Mucosa of descending colon (tissue), 3 donors: ENCODE measurements around the gene SDCCAG8. TPM values are rescaled to one million over a fixed set of nuclear protein-coding genes. Genes with fewer than 3 reads are reported as not detected.

Experiments used
- ATAC-seq: fragments of 200-7000 bp; cut with Tn5 transposase; one replicate; pipeline ENCODE4 v1.9.1; 2020; ENCODE audit warnings: mild to moderate bottlenecking, moderate library complexity
- DNase-seq, 3 donors: peaks; one replicate each; pipeline ENCODE4 v3.0.0-alpha.2; 2020
- H3K36me3 ChIP-seq: fragments of 200-600 bp; one replicate; pipeline ENCODE4 v1.8.0; 2021; ENCODE audit warnings: low read depth, mild to moderate bottlenecking
- H3K4me1 ChIP-seq: fragments of 200-600 bp; one replicate; pipeline ENCODE4 v1.8.0; 2021; ENCODE audit warnings: low read depth, mild to moderate bottlenecking
- H3K4me3 ChIP-seq: fragments of 200-600 bp; one replicate; pipeline ENCODE4 v1.8.0; 2021; ENCODE audit warnings: mild to moderate bottlenecking
- H3K9me3 ChIP-seq: fragments of 200-600 bp; one replicate; pipeline ENCODE4 v1.8.0; 2021; ENCODE audit warnings: mild to moderate bottlenecking
- intact Hi-C, 2 donors: fragments of 100-400 bp; cut with DNase I in 1 of 2; cut with micrococcal nuclease in 1 of 2; formaldehyde crosslinking; loops; one replicate each; pipeline versions ENCODE4 v1.11.0 to v1.11.1; 2022; cut with DNase I, micrococcal nuclease
- total RNA-seq, 3 donors: library from RNA; stranded (reverse); fragmentation: NEBNext Ultra II Directional in 2 of 3; extraction: Animal tissue kit (Norgen Biotek cat#: 25700) in 2 of 3; gene quantifications; one replicate each; pipeline versions ENCODE4 v1.2.1 to v1.2.4, GENCODE V29; 2021 to 2023
- TF ChIP-seq, protein P1 (sequence below): fragments of 200-600 bp; IDR thresholded peaks from one replicate; pipeline ENCODE4 v1.8.0; 2022; ENCODE audit warnings: antibody characterized with exemption, mild to moderate bottlenecking
- donor health status: DM: no; HTN: no; CAD: no; lungs with moderate emphysema.
- donor health status: DM: no; HTN: no; CAD: no.
- donor health status: DM: no; HTN: yes; CAD: no.

The SDCCAG8 gene
- total RNA-seq, 3 donors from 2014 or later: 22.1 to 37.5 (median 34.1) TPM

DNA sequence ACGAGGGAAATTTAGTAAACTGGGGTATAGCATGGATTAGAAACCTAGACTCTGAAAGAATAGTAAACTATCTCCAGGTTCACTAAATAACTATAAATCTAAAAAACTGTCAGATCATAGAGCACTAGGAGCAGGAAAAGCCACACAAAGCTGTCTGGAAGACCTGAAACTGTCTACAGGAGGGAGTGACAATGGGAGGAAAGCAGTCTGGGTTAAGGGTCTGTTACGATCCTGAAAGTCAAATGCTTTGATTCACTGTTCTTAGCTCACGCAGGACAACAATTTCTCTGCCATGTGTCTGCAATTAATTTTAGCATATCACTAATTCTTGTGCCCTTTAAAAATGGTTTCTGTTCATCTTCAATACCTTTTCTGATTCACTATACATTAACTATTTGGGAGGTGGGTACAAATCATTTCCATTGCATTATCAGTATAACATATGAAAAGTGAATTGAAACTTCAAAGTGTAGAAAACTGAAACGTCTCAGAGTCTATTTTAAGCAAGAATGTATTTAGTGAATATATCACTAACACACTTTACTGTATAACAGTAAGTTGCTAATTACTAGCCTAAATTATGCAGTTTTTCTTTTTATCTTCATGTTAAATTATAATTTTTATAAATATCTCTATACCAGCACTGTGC lies 19.1 kb upstream of the SDCCAG8 start:
- peaks cover 7% of the 10 kb centered on the region for H3K9me3 ChIP-seq
- ATAC-seq (no peak), DNase-seq (no peak)
- no peaks in the 10 kb centered on the region for H3K36me3 ChIP-seq
- intact Hi-C loops: no loop called here
- TF ChIP-seq, protein P1, sequence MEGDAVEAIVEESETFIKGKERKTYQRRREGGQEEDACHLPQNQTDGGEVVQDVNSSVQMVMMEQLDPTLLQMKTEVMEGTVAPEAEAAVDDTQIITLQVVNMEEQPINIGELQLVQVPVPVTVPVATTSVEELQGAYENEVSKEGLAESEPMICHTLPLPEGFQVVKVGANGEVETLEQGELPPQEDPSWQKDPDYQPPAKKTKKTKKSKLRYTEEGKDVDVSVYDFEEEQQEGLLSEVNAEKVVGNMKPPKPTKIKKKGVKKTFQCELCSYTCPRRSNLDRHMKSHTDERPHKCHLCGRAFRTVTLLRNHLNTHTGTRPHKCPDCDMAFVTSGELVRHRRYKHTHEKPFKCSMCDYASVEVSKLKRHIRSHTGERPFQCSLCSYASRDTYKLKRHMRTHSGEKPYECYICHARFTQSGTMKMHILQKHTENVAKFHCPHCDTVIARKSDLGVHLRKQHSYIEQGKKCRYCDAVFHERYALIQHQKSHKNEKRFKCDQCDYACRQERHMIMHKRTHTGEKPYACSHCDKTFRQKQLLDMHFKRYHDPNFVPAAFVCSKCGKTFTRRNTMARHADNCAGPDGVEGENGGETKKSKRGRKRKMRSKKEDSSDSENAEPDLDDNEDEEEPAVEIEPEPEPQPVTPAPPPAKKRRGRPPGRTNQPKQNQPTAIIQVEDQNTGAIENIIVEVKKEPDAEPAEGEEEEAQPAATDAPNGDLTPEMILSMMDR: no peak
- H3K4me3 ChIP-seq: no peak overlapping the region
- no peaks in the 10 kb centered on the region for H3K4me1 ChIP-seq

DNA sequence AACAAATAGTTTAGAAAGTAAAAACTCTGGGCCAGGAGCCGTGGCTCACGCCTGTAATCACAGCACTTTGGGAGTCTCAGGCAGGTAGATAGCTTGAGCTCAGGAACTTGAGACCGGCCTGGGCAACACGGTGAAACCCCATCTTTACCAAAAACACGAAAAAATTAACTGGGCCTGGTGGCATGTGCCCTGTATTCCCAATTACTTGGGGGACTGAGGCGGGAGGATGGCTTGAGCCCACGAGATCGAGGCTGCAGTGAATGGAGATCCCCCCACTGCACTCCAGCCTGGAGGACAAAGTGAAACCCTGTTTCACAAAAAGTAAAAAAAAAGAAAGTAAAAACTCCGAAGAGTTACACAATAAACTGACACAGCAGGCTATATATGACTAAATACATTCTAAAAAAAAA lies 11.4 kb upstream of the SDCCAG8 start:
- Histone ChIP-seq H3K9me3 (no peaks in the 10 kb centered on the region), H3K4me3 (no peak overlapping the region), H3K36me3 (no peaks in the 10 kb centered on the region), H3K4me1 (no peaks in the 10 kb centered on the region)
- DNase-seq: no peak
- no peak for ATAC-seq
- intact Hi-C loops: no loop called here
- TF ChIP-seq, protein P1: no peak

DNA sequence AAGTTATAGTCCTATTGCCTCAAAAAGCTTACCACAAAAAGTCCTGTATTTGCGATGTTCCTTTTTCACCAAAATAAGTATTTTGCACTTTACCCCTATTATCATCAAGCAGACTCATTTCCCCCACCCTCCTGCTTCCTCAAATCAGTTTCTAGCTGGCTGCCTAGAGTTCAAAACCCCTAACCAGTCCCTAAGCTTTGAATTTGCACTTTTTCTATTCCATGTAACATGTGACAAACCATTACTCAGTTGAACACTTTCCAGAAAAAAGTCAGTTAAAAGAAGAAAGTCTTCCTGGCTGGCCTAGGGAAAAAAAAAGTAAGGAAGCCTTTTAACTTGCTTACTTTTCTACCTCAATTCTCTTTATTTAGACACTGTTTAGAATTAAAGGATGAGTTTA lies 8.9 kb upstream of the SDCCAG8 start:
- TF ChIP-seq, protein P1: no peak
- DNase-seq (no peak), ATAC-seq (peak; percentile 22)
- Histone ChIP-seq H3K4me1 (no peaks in the 10 kb centered on the region), H3K9me3 (no peaks in the 10 kb centered on the region), H3K4me3 (no peak overlapping the region), H3K36me3 (no peaks in the 10 kb centered on the region)
- intact Hi-C loops: no loop called here

DNA sequence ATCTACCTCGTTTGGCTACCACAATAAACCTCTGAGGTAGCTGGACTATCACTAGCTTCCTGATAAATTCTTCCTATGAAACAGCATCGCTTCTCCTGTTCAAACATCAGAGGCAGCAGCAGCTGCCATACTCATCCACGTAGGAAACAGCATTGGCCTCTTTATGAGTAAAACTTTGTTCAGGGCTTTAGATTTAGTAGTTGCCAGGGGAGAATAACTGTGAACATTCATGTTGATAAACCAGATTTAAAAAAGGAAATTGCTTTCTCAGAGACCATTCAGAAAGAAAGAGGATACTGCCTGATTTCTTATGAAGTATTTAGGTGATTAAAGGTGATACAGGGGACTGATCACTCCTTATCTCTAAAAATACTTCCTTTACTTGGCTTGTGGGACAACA lies 7.9 kb upstream of the SDCCAG8 start:
- H3K4me1 ChIP-seq: no peaks in the 10 kb centered on the region
- ATAC-seq (no peak), DNase-seq (no peak)
- H3K4me3 ChIP-seq: no peak overlapping the region
- no peaks in the 10 kb centered on the region for H3K36me3 ChIP-seq
- intact Hi-C loops: no loop called here
- no peaks in the 10 kb centered on the region for H3K9me3 ChIP-seq
- TF ChIP-seq, protein P1: no peak

DNA sequence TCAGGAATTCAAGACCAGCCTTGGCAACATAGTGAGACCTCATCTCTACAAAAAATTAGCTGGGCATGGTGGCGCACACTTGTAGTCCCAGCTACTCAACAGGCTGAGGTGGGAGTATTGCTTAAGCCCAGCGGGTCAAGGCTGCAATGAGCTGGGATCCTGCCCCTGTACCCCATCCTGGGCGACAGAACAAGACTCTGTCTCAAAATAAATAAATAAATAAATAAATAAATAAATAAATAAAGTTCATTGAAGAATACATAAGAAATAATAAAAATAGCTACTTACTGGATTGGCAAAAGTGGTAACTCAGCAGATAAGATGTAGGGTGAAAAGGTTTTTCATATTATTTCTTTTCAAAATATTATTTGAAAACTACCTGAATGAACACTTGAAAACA lies 6.6 kb upstream of the SDCCAG8 start:
- DNase-seq (no peak), ATAC-seq (no peak)
- Histone ChIP-seq H3K4me1 (no peaks in the 10 kb centered on the region), H3K36me3 (no peaks in the 10 kb centered on the region), H3K9me3 (no peaks in the 10 kb centered on the region), H3K4me3 (no peak overlapping the region)
- TF ChIP-seq, protein P1: no peak
- intact Hi-C loops: no loop called here

DNA sequence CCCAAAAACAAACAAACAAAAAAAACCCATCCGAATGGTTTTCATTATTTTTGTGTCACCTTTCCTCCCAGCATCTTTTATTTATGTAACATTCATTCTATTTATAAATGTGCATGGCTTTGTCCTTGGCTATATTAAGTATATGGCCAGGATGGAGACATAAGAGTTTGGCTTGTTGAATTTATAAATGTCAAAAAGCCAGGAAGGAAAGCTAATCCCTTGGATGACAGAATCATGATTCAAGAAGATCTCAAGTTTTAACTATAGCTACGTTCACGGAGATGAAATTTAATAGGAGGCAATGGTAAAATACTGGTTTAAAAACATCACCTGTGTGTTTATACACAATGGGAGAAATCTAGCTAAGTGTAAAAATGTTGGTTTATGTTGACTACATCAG lies 5.7 kb upstream of the SDCCAG8 start:
- DNase-seq: no peak
- H3K9me3 ChIP-seq: no peaks in the 10 kb centered on the region
- ATAC-seq: no peak
- H3K4me3 ChIP-seq: no peak overlapping the region
- H3K4me1 ChIP-seq: no peaks in the 10 kb centered on the region
- TF ChIP-seq, protein P1: no peak
- H3K36me3 ChIP-seq: no peaks in the 10 kb centered on the region
- intact Hi-C loops: no loop called here
